HCT116 (cell line): Measurements from ENCODE around the gene ZDHHC16. TPM values are rescaled to one million over a fixed set of nuclear protein-coding genes. Genes with fewer than 3 reads are reported as not detected.
"Not testable (repeated sequence)": the region's sequence is repeated elsewhere in the genome, so short reads cannot be mapped to it uniquely, and the experiment has no call there.

Experiments
- ATAC-seq: fragments of 200-7000 bp; cut with Tn5 transposase; 2 replicates; pipeline ENCODE4 v1.9.1; 2020; ENCODE audit warnings: mild to moderate bottlenecking, moderate library complexity
- BruUV-seq: library from RNA; stranded (reverse); fragments of 400-500 nt; replicated peaks from 2 replicates; lab custom pipeline; 2021; lab: Mats Ljungman, UMichigan
- CTCF ChIA-PET: fragments of 300-600 bp; sonication (Branson Sonifier 250); formaldehyde crosslinking; loops from one replicate; lab custom pipeline; 2021; ENCODE audit warnings: antibody characterized with exemption; lab: Charles Lee
- POLR2A ChIA-PET: fragments of 300-600, 350-600 bp; sonication (Branson Sonifier 250); formaldehyde crosslinking; loops from one replicate; lab custom pipeline; 2021; ENCODE audit warnings: antibody characterized with exemption; lab: Charles Lee
- RAD21 ChIA-PET, 2 experiments: fragments of 300-600 bp; sonication (Branson Sonifier 250); formaldehyde crosslinking; loops; one replicate each; lab custom pipeline; 2023; ENCODE audit warnings: low total read pairs in 2 of 2; ENCODE audit not compliant: uncharacterized antibody in 2 of 2, unreplicated experiment in 2 of 2, low non-redundant PET in 1 of 2; lab: Charles Lee
- DNase-seq: peaks from one replicate; pipeline ENCODE4 v3.0.0-alpha.2; 2010; ENCODE audit warnings: low read depth, low spot score
- H2AFZ ChIP-seq: fragments of 200-600 bp; shearing (Covaris generic), sonication (generic); 2 replicates; pipeline ENCODE4 v1.6.1; 2017; ENCODE audit warnings: low read depth, mixed run types, mixed read lengths, antibody characterized with exemption, low read length; ENCODE audit not compliant: poor library complexity, severe bottlenecking
- H3K27ac ChIP-seq: 2 replicates; pipeline ENCODE4 v1.5.1; 2012; ENCODE audit warnings: low read depth, low read length
- H3K27me3 ChIP-seq: fragments of 200-600 bp; sonication (generic); 2 replicates; pipeline ENCODE4 v1.6.1; 2016; ENCODE audit warnings: mixed run types, low read length, mixed read lengths; ENCODE audit not compliant: insufficient read depth
- H3K36me3 ChIP-seq, 2 experiments: fragments of 200-500 bp in 1 of 2; fragments of 200-600 bp in 1 of 2; sonication (Bioruptor generic) in 1 of 2; sonication (generic) in 1 of 2; 2 replicates each; pipeline versions ENCODE4 v1.5.1 to v1.6.1; 2014 to 2016; ENCODE audit warnings: low read length in 2 of 2, inconsistent platforms in 1 of 2, mixed read lengths in 1 of 2, mixed run types in 1 of 2; ENCODE audit not compliant: insufficient read depth in 2 of 2, control insufficient read depth in 1 of 2
- H3K4me1 ChIP-seq, 2 experiments: fragments of 200-600 bp in 1 of 2; sonication (generic) in 1 of 2; 2 replicates each; pipeline versions ENCODE4 v1.5.1 to v1.6.1; 2012 to 2017; ENCODE audit warnings: low read length in 2 of 2, inconsistent platforms in 1 of 2, mild to moderate bottlenecking in 1 of 2, mixed read lengths in 1 of 2, mixed run types in 1 of 2, moderate library complexity in 1 of 2; ENCODE audit not compliant: insufficient read depth in 2 of 2, control insufficient read depth in 1 of 2
- H3K4me2 ChIP-seq: fragments of 200-600 bp; sonication (generic); 2 replicates; pipeline ENCODE4 v1.6.1; 2017; ENCODE audit warnings: mixed run types, low read length, mixed read lengths
- H3K4me3 ChIP-seq, 2 experiments: fragments of 200-600 bp in 1 of 2; sonication (generic) in 1 of 2; replicated peaks in 1 of 2; 2 replicates each; pipeline ENCODE4 v1.5.1; 2011 to 2016; ENCODE audit warnings: low read length in 2 of 2, control low read depth in 1 of 2, low read depth in 1 of 2, mild to moderate bottlenecking in 1 of 2, mixed read lengths in 1 of 2, mixed run types in 1 of 2
- H3K79me2 ChIP-seq: fragments of 200-600 bp; sonication (generic); 2 replicates; pipeline ENCODE4 v1.6.1; 2017; ENCODE audit warnings: mild to moderate bottlenecking, mixed run types, low read length, moderate library complexity, mixed read lengths; ENCODE audit not compliant: insufficient read depth
- H3K9ac ChIP-seq: fragments of 200-600 bp; sonication (generic); 2 replicates; pipeline ENCODE4 v1.6.1; 2016; ENCODE audit warnings: low read length, mixed read lengths
- H3K9me2 ChIP-seq: fragments of 200-600 bp; sonication (generic), shearing (Covaris generic); 2 replicates; pipeline ENCODE4 v1.6.1; 2017; ENCODE audit warnings: mixed run types, mild to moderate bottlenecking, moderate library complexity; ENCODE audit not compliant: insufficient read depth
- H3K9me3 ChIP-seq, 2 experiments: fragments of 200-500 bp in 1 of 2; fragments of 200-600 bp in 1 of 2; sonication (Bioruptor generic) in 1 of 2; sonication (generic) in 1 of 2; 2 replicates each; pipeline ENCODE4 v1.6.1; 2014 to 2017; ENCODE audit warnings: low read length in 2 of 2, mixed read lengths in 2 of 2, inconsistent platforms in 1 of 2, low read depth in 1 of 2, mild to moderate bottlenecking in 1 of 2, mixed run types in 1 of 2, moderate library complexity in 1 of 2; ENCODE audit not compliant: control insufficient read depth in 1 of 2, insufficient read depth in 1 of 2
- H4K20me1 ChIP-seq: fragments of 200-600 bp; sonication (generic), shearing (Covaris generic); 2 replicates; pipeline ENCODE4 v1.6.1; 2017; ENCODE audit warnings: mixed run types, mild to moderate bottlenecking, moderate library complexity; ENCODE audit not compliant: insufficient read depth
- CBX3 ChIP-seq: IDR thresholded peaks from 2 replicates; pipeline ENCODE4 v1.6.1; 2012; ENCODE audit warnings: low read depth
- CEBPB ChIP-seq: IDR thresholded peaks from 2 replicates; pipeline ENCODE4 v1.6.1; 2012; ENCODE audit warnings: low read depth
- EGR1 ChIP-seq: IDR thresholded peaks from 2 replicates; pipeline ENCODE4 v1.6.1; 2012; ENCODE audit warnings: low read depth
- FOSL1 ChIP-seq: IDR thresholded peaks from 2 replicates; pipeline ENCODE4 v1.6.1; 2012; ENCODE audit warnings: low read depth
- JUND ChIP-seq: IDR thresholded peaks from 2 replicates; pipeline ENCODE4 v1.6.1; 2012
- POLR2A ChIP-seq: IDR thresholded peaks from 2 replicates; pipeline ENCODE4 v1.7.0; 2011; ENCODE audit warnings: borderline replicate concordance; ENCODE audit not compliant: insufficient read depth, insufficient read length; ENCODE audit errors: extremely low read depth
- POLR2AphosphoS5 ChIP-seq: IDR thresholded peaks from 2 replicates; pipeline ENCODE4 v1.6.1; 2011; ENCODE audit warnings: mild to moderate bottlenecking, low read depth, low read length, moderate library complexity
- SIN3A ChIP-seq: IDR thresholded peaks from 2 replicates; pipeline ENCODE4 v1.6.1; 2012; ENCODE audit warnings: low read depth
- SRF ChIP-seq: IDR thresholded peaks from 2 replicates; pipeline ENCODE4 v1.6.1; 2012; ENCODE audit warnings: low read depth
- TCF7L2 ChIP-seq: IDR thresholded peaks from 2 replicates; pipeline ENCODE4 v1.7.0; 2011; ENCODE audit warnings: borderline replicate concordance, inconsistent platforms; ENCODE audit not compliant: insufficient read depth, insufficient read length; ENCODE audit errors: extremely low read depth
- ZNF274 ChIP-seq: fragments of 200-500 bp; sonication (Bioruptor generic); IDR thresholded peaks from 2 replicates; pipeline ENCODE4 v1.6.1; 2014; ENCODE audit warnings: mild to moderate bottlenecking, low read depth, low read length, inconsistent platforms
- intact Hi-C: fragments of 100-400 bp; cut with micrococcal nuclease; formaldehyde crosslinking; loops from 2 replicates; pipeline ENCODE4 v1.10.0; 2022
- total RNA-seq: library from RNA; stranded (reverse); gene quantifications from one replicate; pipeline ENCODE4 v1.2.1, GENCODE V29; 2021; ENCODE audit not compliant: unreplicated experiment
- TF ChIP-seq, protein P1 (sequence below), 3 experiments: fragments of 200-600 bp in 1 of 3; sonication (generic) in 1 of 3; IDR thresholded peaks in 2 of 3; conservative IDR thresholded peaks in 1 of 3; 2 replicates each; pipeline ENCODE4 v1.5.1; 2012 to 2017; ENCODE audit warnings: low read depth in 2 of 3, low read length in 2 of 3, antibody characterized with exemption in 1 of 3, borderline replicate concordance in 1 of 3, control low read depth in 1 of 3, mild to moderate bottlenecking in 1 of 3, mixed read lengths in 1 of 3, mixed run types in 1 of 3, moderate library complexity in 1 of 3; ENCODE audit not compliant: insufficient read depth in 1 of 3

The ZDHHC16 gene
- total RNA-seq, 1 experiment from 2014 or later = 34.0 TPM

GRCh38 chr10:97468162-97468561, 22.2 kb downstream of the ZDHHC16 start:
- Histone ChIP-seq H3K9me2 (no peaks in the 10 kb centered on the region), H3K27me3 (no peaks in the 10 kb centered on the region), H3K9ac (no peak overlapping the region), H3K4me3 (no peak overlapping the region), H3K4me2 (no peak overlapping the region; the same call in 1 of the 2 replicates), H3K4me1 (peaks cover 20 to 40% of the 10 kb centered on the region in 2 experiments), H3K27ac (no peak overlapping the region), H4K20me1 (peaks cover 2% of the 10 kb centered on the region; the same call in 1 of the 2 replicates), H2AFZ (no peak overlapping the region), H3K36me3 (peaks cover 45 to 58% of the 10 kb centered on the region in 2 experiments), H3K9me3 (no peaks in the 10 kb centered on the region), H3K79me2 (0 out of 2 replicates have a peak, but pooled peaks cover 3% of the 10 kb centered on the region)
- RAD21 ChIA-PET = no interaction called here
- BruUV-seq = no TSS peak
- TF ChIP-seq JUND (no peak), POLR2A (no peak), EGR1 (no peak), ZNF274 (no peak), FOSL1 (no peak), SRF (no peak), TCF7L2 (no peak), POLR2AphosphoS5 (no peak), CEBPB (no peak), SIN3A (no peak), CBX3 (no peak)
- TF ChIP-seq, protein P1, sequence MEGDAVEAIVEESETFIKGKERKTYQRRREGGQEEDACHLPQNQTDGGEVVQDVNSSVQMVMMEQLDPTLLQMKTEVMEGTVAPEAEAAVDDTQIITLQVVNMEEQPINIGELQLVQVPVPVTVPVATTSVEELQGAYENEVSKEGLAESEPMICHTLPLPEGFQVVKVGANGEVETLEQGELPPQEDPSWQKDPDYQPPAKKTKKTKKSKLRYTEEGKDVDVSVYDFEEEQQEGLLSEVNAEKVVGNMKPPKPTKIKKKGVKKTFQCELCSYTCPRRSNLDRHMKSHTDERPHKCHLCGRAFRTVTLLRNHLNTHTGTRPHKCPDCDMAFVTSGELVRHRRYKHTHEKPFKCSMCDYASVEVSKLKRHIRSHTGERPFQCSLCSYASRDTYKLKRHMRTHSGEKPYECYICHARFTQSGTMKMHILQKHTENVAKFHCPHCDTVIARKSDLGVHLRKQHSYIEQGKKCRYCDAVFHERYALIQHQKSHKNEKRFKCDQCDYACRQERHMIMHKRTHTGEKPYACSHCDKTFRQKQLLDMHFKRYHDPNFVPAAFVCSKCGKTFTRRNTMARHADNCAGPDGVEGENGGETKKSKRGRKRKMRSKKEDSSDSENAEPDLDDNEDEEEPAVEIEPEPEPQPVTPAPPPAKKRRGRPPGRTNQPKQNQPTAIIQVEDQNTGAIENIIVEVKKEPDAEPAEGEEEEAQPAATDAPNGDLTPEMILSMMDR (IDR thresholded peaks at IDR 0.05 in 2 of 3, conservative IDR thresholded peaks at IDR 0.05 in 1 of 3; ENCODE audit: borderline replicate concordance in 1 of 3, insufficient read depth in 1 of 3, low read depth in 2 of 3, low read length in 2 of 3) = no peak
- ATAC-seq (no peak), DNase-seq (no peak)
- CTCF ChIA-PET = interaction anchor here (1.0 to 2.2 kb wide), 3 partner anchors 11 to 401 kb away, joined by 3 to 6 read pairs (median 5); partner anchors contain the start of gene ANKRD2
- POLR2A ChIA-PET = no interaction called here
- intact Hi-C loops = no loop called here

- H3K4me3 ChIP-seq, H3K27me3 ChIP-seq, H3K27ac ChIP-seq, ATAC-seq, DNase-seq, intact Hi-C loops, H2AFZ ChIP-seq, POLR2A ChIA-PET, H3K79me2 ChIP-seq, H3K4me2 ChIP-seq, BruUV-seq, H4K20me1 ChIP-seq, H3K9me3 ChIP-seq, H3K9me2 ChIP-seq, H3K9ac ChIP-seq, RAD21 ChIA-PET: not testable (repeated sequence)
- Histone ChIP-seq H3K36me3 (peaks cover 51 to 58% of the 10 kb centered on the region in 2 experiments), H3K4me1 (peaks cover 19 to 36% of the 10 kb centered on the region in 2 experiments)
- CTCF ChIA-PET = interaction anchor here (1.0 kb wide), 1 partner anchor 401 kb away, joined by 3 read pairs; no protein-coding TSS in a partner anchor
These were observed 22.8 kb downstream of the ZDHHC16 start for GRCh38 chr10:97468781-97469180.
